Ovary (tissue), 9 donors: ENCODE data around the gene ITIH1. TPM values are rescaled to one million over a fixed set of nuclear protein-coding genes. Genes with fewer than 3 reads are reported as not detected.

Experiments
- DNase-seq, 5 donors: peaks; one replicate each; pipeline ENCODE4 v3.0.0-alpha.2; 2019 to 2020
- H3K27ac ChIP-seq, 2 donors: fragments of 200-600 bp; one replicate each; pipeline versions ENCODE4 v1.5.1 to v1.8.0; 2019 to 2022
- H3K27me3 ChIP-seq: fragments of 200-600 bp; one replicate; pipeline ENCODE4 v1.8.0; 2022
- H3K36me3 ChIP-seq: fragments of 200-600 bp; sonication (generic); one replicate; pipeline ENCODE4 v1.5.1; 2019
- H3K4me1 ChIP-seq: one replicate; pipeline ENCODE4 v1.8.1; 2013; ENCODE audit warnings: mild to moderate bottlenecking, moderate library complexity; ENCODE audit not compliant: insufficient read depth
- H3K4me3 ChIP-seq: fragments of 200-600 bp; sonication (generic); one replicate; pipeline ENCODE4 v1.5.1; 2017
- H3K9me3 ChIP-seq, 2 donors: fragments of 200-600 bp in 1 of 2; sonication (generic) in 1 of 2; one replicate each; pipeline versions ENCODE4 v1.5.1 to v1.8.1; 2013 to 2019; ENCODE audit warnings: mild to moderate bottlenecking in 1 of 2, moderate library complexity in 1 of 2
- CTCF ChIP-seq, 3 donors: fragments of 450-650 bp in 2 of 3; fragments of 200-600 bp in 1 of 3; IDR thresholded peaks; one replicate each; pipeline versions ENCODE4 v1.5.1 to v1.8.0; 2016 to 2022; ENCODE audit warnings: antibody characterized with exemption in 3 of 3, mild to moderate bottlenecking in 1 of 3
- EP300 ChIP-seq: sonication (generic); formaldehyde crosslinking; IDR thresholded peaks from one replicate; pipeline ENCODE4 v1.6.1; 2017; ENCODE audit warnings: antibody characterized with exemption
- POLR2A ChIP-seq: fragments of 450-650 bp; IDR thresholded peaks from one replicate; pipeline ENCODE4 v1.6.1; 2017; ENCODE audit warnings: antibody characterized with exemption, mild to moderate bottlenecking, moderate library complexity
- WGBS, 3 donors: extraction: QIAGEN DNeasy Blood & Tissue Kit in 1 of 3; methylation state at CpG; one replicate each; pipeline versions ENCODE4 v1.1.5 to v1.1.7; 2013 to 2017; 5-methylcytosine and 5-hydroxymethylcytosine counted together
- intact Hi-C, 4 donors: fragments of 100-400 bp; cut with DNase I; formaldehyde crosslinking; loops; one replicate each; pipeline versions ENCODE4 v1.11.0 to v1.15.1; 2022 to 2023
- polyA plus RNA-seq, 2 donors: library from polyadenylated mRNA; stranded (reverse); fragments of 200-250 nt in 1 of 2; fragments of 350-450 nt in 1 of 2; fragmentation: Illumina TruSeq in 1 of 2; extraction: RNeasy Lipid Tissue Mini Kit (QIAGEN cat#74804) in 1 of 2; gene quantifications; one replicate each; pipeline ENCODE4 v1.2.3, GENCODE V29; 2013 to 2014
- total RNA-seq, 7 donors: library from RNA; depleted of rRNA in 2 of 7; stranded (reverse); fragments of >200 nt in 2 of 7; fragmentation: NEBNext Ultra II Directional in 3 of 7; extraction: Animal tissue kit (Norgen Biotek cat#: 25700) in 3 of 7; gene quantifications; one replicate each; pipeline versions ENCODE4 v1.1.0 to v1.2.4, GENCODE V29; 2016 to 2023
- donor health status: DM: no; HTN: no; CAD: no; lungs with moderate emphysema.
- donor health status: DM: no; HTN: no; CAD: no.
- donor health status: Bipolar disorder and iron deficiency.
- donor health status: DM: yes; HTN: yes; CAD: no.
- donor health status: DM: no; HTN: no; CAD: no.
- donor health status: DM: yes; HTN: yes; CAD: no.

ITIH1 gene
- total and polyA plus RNA-seq, 9 donors: 0.42 to 0.79 (median 0.49) TPM; not detected in 5

GRCh38 chr3:52829906-52830463 is 52.6 kb downstream of the ITIH1 start:
- no peak overlapping the region for H3K27ac ChIP-seq

GRCh38 chr3:52830535-52831258 is 53.3 kb downstream of the ITIH1 start, which contains the start of gene ITIH4:
Gene ITIH4 (minus strand): TSS chr3:52830672. CDS start chr3:52830642, 30 bp downstream.
- DNase-seq: no peak
- H3K27ac ChIP-seq: peak within 1 kb of the TSS in 1 of 2 donors; percentile 21
- 68 to 71% (median 68%) methylated on average over 16 of the region's 16 CpGs for WGBS, 3 donors
- H3K27me3 ChIP-seq: no peaks in the 10 kb centered on the region
- no peak for TF ChIP-seq EP300
- TF ChIP-seq POLR2A: no peak
- peaks cover 7% of the 10 kb centered on the region for H3K4me1 ChIP-seq
- H3K36me3 ChIP-seq: no peaks in the 10 kb centered on the region
- no peak within 1 kb of the TSS for H3K4me3 ChIP-seq
- intact Hi-C loops: no loop called here
- H3K9me3 ChIP-seq: no peaks in the 10 kb centered on the region

More at GRCh38 chr3:52829906-52830463, 52.6 kb downstream of the ITIH1 start:
- Histone ChIP-seq H3K36me3 (no peaks in the 10 kb centered on the region), H3K4me1 (peaks cover 1% of the 10 kb centered on the region), H3K4me3 (no peak overlapping the region), H3K27me3 (no peaks in the 10 kb centered on the region), H3K9me3 (no peaks in the 10 kb centered on the region)
- intact Hi-C loops: no loop called here
- 87 to 89% (median 88%) methylated on average over 10 of the region's 10 CpGs for WGBS, 3 donors
- TF ChIP-seq EP300: no peak
- DNase-seq: no peak

- Histone ChIP-seq H3K4me1 (peaks cover 7% of the 10 kb centered on the region), H3K27me3 (no peaks in the 10 kb centered on the region), H3K36me3 (no peaks in the 10 kb centered on the region), H3K9me3 (no peaks in the 10 kb centered on the region), H3K27ac (peak overlapping the region in 1 of 2 donors; percentile 21), H3K4me3 (no peak overlapping the region)
- DNase-seq: peak in 4 of 5 donors; percentile 40 to 64 (median 47)
- WGBS, 3 donors: 47 to 57% (median 51%) methylated on average over 21 of the region's 21 CpGs
- intact Hi-C loops: no loop called here
- TF ChIP-seq POLR2A (no peak), EP300 (no peak), CTCF (IDR thresholded peaks at IDR 0.05) (no peak)
Observed at GRCh38 chr3:52831500-52832301, 54.3 kb downstream of the ITIH1 start.

- WGBS, 3 donors: 91 to 93% (median 91%) methylated on average over 14 of the region's 14 CpGs
- Histone ChIP-seq H3K27ac (no peak overlapping the region), H3K36me3 (no peaks in the 10 kb centered on the region), H3K4me3 (no peak overlapping the region), H3K4me1 (peaks cover 7% of the 10 kb centered on the region), H3K9me3 (no peaks in the 10 kb centered on the region), H3K27me3 (no peaks in the 10 kb centered on the region)
- DNase-seq: no peak
- TF ChIP-seq POLR2A (no peak), CTCF (IDR thresholded peaks at IDR 0.05) (no peak), EP300 (no peak)
- intact Hi-C loops: no loop called here
Observed at GRCh38 chr3:52833202-52833601, 55.8 kb downstream of the ITIH1 start.

- TF ChIP-seq EP300 (no peak), CTCF (IDR thresholded peaks at IDR 0.05) (no peak), POLR2A (no peak)
- Histone ChIP-seq H3K36me3 (no peaks in the 10 kb centered on the region), H3K4me3 (no peak within 1 kb of the TSS), H3K27ac (no peak within 1 kb of the TSS), H3K4me1 (peaks cover 7% of the 10 kb centered on the region), H3K27me3 (no peaks in the 10 kb centered on the region), H3K9me3 (no peaks in the 10 kb centered on the region)
- DNase-seq: peak in 2 of 5 donors; percentile 30 to 46
- 25 to 33% (median 25%) methylated on average over 11 of the region's 11 CpGs for WGBS, 3 donors
- intact Hi-C loops: no loop called here
Observed at GRCh38 chr3:52834871-52835501, 57.6 kb downstream of the ITIH1 start, which contains the start of gene MUSTN1. Gene MUSTN1 (minus strand): TSS chr3:52835019. CDS start chr3:52834948, 71 bp downstream.
